Thoracic aorta (tissue), 2 donors: ENCODE measurements around the gene UBR3. TPM values are rescaled to one million over a fixed set of nuclear protein-coding genes. Genes with fewer than 3 reads are reported as not detected.
"Not testable (repeated sequence)": the region's sequence is repeated elsewhere in the genome, so short reads cannot be mapped to it uniquely, and the experiment has no call there.

ENCODE experiments used
- ATAC-seq: fragments of 150-250 bp; one replicate; pipeline ENCODE4 v1.8.0; 2017; ENCODE audit warnings: low read depth; ENCODE audit not compliant: insufficient number of reproducible peaks, low FRiP score
- DNase-seq: peaks from one replicate; pipeline ENCODE4 v3.0.0-alpha.2; 2020; ENCODE audit warnings: low spot score
- H3K27ac ChIP-seq, 2 donors: fragments of 200-600 bp; sonication (generic); 1 replicate in 1 of 2; 2 replicates in 1 of 2; pipeline ENCODE4 v1.5.1; 2016; ENCODE audit warnings: mild to moderate bottlenecking in 2 of 2, moderate library complexity in 2 of 2
- H3K27me3 ChIP-seq: fragments of 200-600 bp; sonication (generic); replicated peaks from 2 replicates; pipeline ENCODE4 v1.6.0; 2016; ENCODE audit warnings: mild to moderate bottlenecking; ENCODE audit not compliant: insufficient read depth
- H3K36me3 ChIP-seq: fragments of 200-600 bp; sonication (generic); one replicate; pipeline ENCODE4 v1.5.1; 2016
- H3K4me1 ChIP-seq, 2 donors: fragments of 200-600 bp; sonication (generic); 1 replicate in 1 of 2; 2 replicates in 1 of 2; pipeline versions ENCODE4 v1.5.1 to v1.6.0; 2016; ENCODE audit warnings: low read depth in 2 of 2, mild to moderate bottlenecking in 1 of 2; ENCODE audit not compliant: control insufficient read depth in 1 of 2
- H3K4me3 ChIP-seq: fragments of 200-600 bp; sonication (generic); 2 replicates; pipeline ENCODE4 v1.5.1; 2016; ENCODE audit warnings: mild to moderate bottlenecking
- H3K9me3 ChIP-seq: fragments of 200-600 bp; sonication (generic); 2 replicates; pipeline ENCODE4 v1.5.1; 2016
- CTCF ChIP-seq: fragments of 200-600 bp; sonication (generic); IDR thresholded peaks from one replicate; pipeline ENCODE4 v1.5.1; 2019; ENCODE audit warnings: antibody characterized with exemption
- total RNA-seq, 2 donors: library from RNA; depleted of rRNA; stranded (reverse); fragments of >200 nt; gene quantifications; one replicate each; pipeline versions ENCODE4 v1.1.0 to v1.2.3, GENCODE V29; 2016

Gene UBR3
- total RNA-seq, 2 donors from 2014 or later = 62.1 to 98.6 TPM

- ATAC-seq = no peak
- Histone ChIP-seq H3K27ac (no peak overlapping the region), H3K9me3 (no peaks in the 10 kb centered on the region), H3K27me3 (no peaks in the 10 kb centered on the region), H3K4me1 (peaks cover 19 to 45% of the 10 kb centered on the region in 2 donors), H3K36me3 (peaks cover 17% of the 10 kb centered on the region), H3K4me3 (no peak overlapping the region)
- no peak for TF ChIP-seq CTCF
- DNase-seq = no peak
Observed at GRCh38 chr2:169803480-169803879, 23.8 kb upstream of the UBR3 start.

- no peak overlapping the region for H3K4me3 ChIP-seq
- ATAC-seq = no peak
- H3K4me1 ChIP-seq = peaks cover 25 to 44% of the 10 kb centered on the region in 2 donors
- H3K27me3 ChIP-seq = no peaks in the 10 kb centered on the region
- H3K27ac ChIP-seq = peak overlapping the region in 1 of 2 donors; percentile 53
- H3K9me3 ChIP-seq = no peaks in the 10 kb centered on the region
- DNase-seq = no peak
- H3K36me3 ChIP-seq = peaks cover 37% of the 10 kb centered on the region
- no peak for TF ChIP-seq CTCF
Observed at GRCh38 chr2:169806586-169806985, 20.7 kb upstream of the UBR3 start.

GRCh38 chr2:169808221-169808620 is 19.0 kb upstream of the UBR3 start:
- no peak for TF ChIP-seq CTCF
- DNase-seq = no peak
- peak overlapping the region; percentile 43 to 53 for H3K27ac ChIP-seq
- peaks cover 15 to 30% of the 10 kb centered on the region in 2 donors for H3K4me1 ChIP-seq
- H3K4me3 ChIP-seq = no peak overlapping the region
- peak; percentile 43 for ATAC-seq
- H3K27me3 ChIP-seq = no peaks in the 10 kb centered on the region
- peaks cover 40% of the 10 kb centered on the region for H3K36me3 ChIP-seq
- no peaks in the 10 kb centered on the region for H3K9me3 ChIP-seq

GRCh38 chr2:169815849-169816248 is 11.4 kb upstream of the UBR3 start:
- peaks cover 4 to 22% of the 10 kb centered on the region in 2 donors for H3K4me1 ChIP-seq
- no peaks in the 10 kb centered on the region for H3K9me3 ChIP-seq
- no peak overlapping the region for H3K27ac ChIP-seq
- H3K36me3 ChIP-seq = peaks cover 27% of the 10 kb centered on the region
- no peaks in the 10 kb centered on the region for H3K27me3 ChIP-seq
- DNase-seq = no peak
- no peak for TF ChIP-seq CTCF
- ATAC-seq = no peak
- no peak overlapping the region for H3K4me3 ChIP-seq

GRCh38 chr2:169816961-169817360 is 10.3 kb upstream of the UBR3 start:
- H3K27ac ChIP-seq, ATAC-seq, H3K27me3 ChIP-seq, H3K4me3 ChIP-seq, DNase-seq, H3K9me3 ChIP-seq: not testable (repeated sequence)
- Histone ChIP-seq H3K36me3 (peaks cover 21% of the 10 kb centered on the region), H3K4me1 (peaks cover 4 to 33% of the 10 kb centered on the region in 2 donors)

GRCh38 chr2:169817369-169817768 is 9.9 kb upstream of the UBR3 start:
- Histone ChIP-seq H3K36me3 (peaks cover 17% of the 10 kb centered on the region), H3K4me1 (peaks cover 4 to 37% of the 10 kb centered on the region in 2 donors)
- not testable (repeated sequence) for H3K9me3 ChIP-seq, ATAC-seq, H3K4me3 ChIP-seq, H3K27me3 ChIP-seq, DNase-seq, H3K27ac ChIP-seq
